ENCODE results near the gene CAMK1D. TPM values are rescaled to one million over a fixed set of nuclear protein-coding genes. Genes with fewer than 3 reads are reported as not detected.

The CAMK1D gene
- total RNA-seq, 1 experiment from 2014 or later = 6.3 TPM

DNA sequence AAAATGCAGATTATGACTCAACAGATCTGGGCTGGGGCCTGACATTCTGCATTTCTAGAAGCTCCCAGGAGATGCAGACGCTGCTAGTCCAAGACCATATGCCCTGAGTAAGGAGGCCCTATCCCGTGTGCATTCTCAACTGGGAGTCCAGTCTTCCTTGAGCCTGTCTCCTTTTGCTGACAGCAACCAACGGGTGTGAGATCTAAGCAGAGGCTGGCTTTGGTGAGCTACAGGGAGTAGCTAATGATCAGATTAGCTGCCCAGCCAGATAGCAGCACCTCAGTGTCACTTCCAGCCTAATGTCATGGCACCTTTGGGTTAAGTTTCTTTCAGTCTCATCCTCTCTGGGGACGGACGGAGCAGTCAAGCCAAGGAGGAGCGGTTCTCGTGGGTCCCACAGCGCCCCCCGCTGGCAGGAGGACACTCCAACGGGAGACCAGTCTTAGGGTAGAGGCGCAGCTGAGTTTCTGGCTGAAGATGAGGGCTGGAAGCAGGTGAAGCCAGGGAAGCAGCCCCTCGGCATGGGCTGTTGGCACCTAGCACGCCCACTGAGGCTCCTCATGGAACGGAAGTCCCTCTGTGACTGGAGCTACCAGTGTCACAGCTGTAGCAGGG, 498.1 kb downstream of the CAMK1D start:
- Histone ChIP-seq H3T11ph (ENCODE audit: low read length) (no peak overlapping the region), H3K27me3 (ENCODE audit: insufficient read depth, low read length) (no peaks in the 10 kb centered on the region), H2BK20ac (ENCODE audit: low read depth, low read length, poor library complexity, severe bottlenecking) (no peak overlapping the region), H2AFZ (ENCODE audit: low read length) (no peak overlapping the region), H3K27ac (ENCODE audit: insufficient read length, low read depth, low read length) (no peak overlapping the region), H3K56ac (ENCODE audit: insufficient read length, low read depth, low read length) (no peak overlapping the region), H2AK5ac (ENCODE audit: insufficient read length, low read length) (no peak overlapping the region), H2BK15ac (ENCODE audit: low read depth, low read length) (no peak overlapping the region), H3K14ac (ENCODE audit: insufficient read depth, low read length) (no peak overlapping the region), H3K23ac (ENCODE audit: insufficient read length, low read depth, low read length) (no peak overlapping the region), H3K79me2 (ENCODE audit: insufficient read depth, low read length) (no peaks in the 10 kb centered on the region), H3K4me2 (ENCODE audit: insufficient read depth, insufficient read length, low read length) (no peak overlapping the region), H2BK5ac (ENCODE audit: insufficient read length, low read length) (no peak overlapping the region), H3K4me1 (ENCODE audit: insufficient read depth, low read length) (no peaks in the 10 kb centered on the region; the same call in 1 of the 2 replicates), H3K9me3 (ENCODE audit: control insufficient read depth, low read depth, low read length) (no peaks in the 10 kb centered on the region), H2BK12ac (ENCODE audit: insufficient read length, low read depth, low read length) (no peak overlapping the region), H3K4ac (ENCODE audit: low read depth, low read length) (no peak overlapping the region), H3K9ac (ENCODE audit: extremely low read depth, insufficient read length, low read length) (no peak overlapping the region), H3K23me2 (ENCODE audit: insufficient read length, low read depth, low read length, poor library complexity, severe bottlenecking) (no peaks in the 10 kb centered on the region), H2BK120ac (ENCODE audit: low read depth, low read length, poor library complexity, severe bottlenecking) (no peak overlapping the region), H4K20me1 (ENCODE audit: control insufficient read depth, insufficient read depth, insufficient read length) (no peaks in the 10 kb centered on the region), H4K5ac (ENCODE audit: insufficient read length, low read depth, low read length) (no peak overlapping the region), H3K18ac (ENCODE audit: insufficient read length, low read depth, low read length) (no peak overlapping the region), H4K91ac (ENCODE audit: insufficient read length, low read depth, low read length) (no peak overlapping the region), H4K8ac (replicated peaks; ENCODE audit: insufficient read length, low read depth, low read length) (no peak overlapping the region), H3K79me1 (ENCODE audit: insufficient read depth, low read depth, low read length, poor library complexity, severe bottlenecking) (no peaks in the 10 kb centered on the region)
- DNase-seq = peak; percentile 88
- WGBS (ENCODE audit: extremely low coverage, insufficient read length, low lambda C conversion rate) = no CpG with 5 or more reads among the region's 14 CpGs
- H3K4me1 Mint-ChIP-seq = 0 out of 4 replicates have a peak, but pooled peaks cover 3 to 4% of the 10 kb centered on the region in 2 experiments
- H3K9me3 Mint-ChIP-seq = no peaks in the 10 kb centered on the region
- no peaks in the 10 kb centered on the region; a peak in 1 of 7 replicates for H3K36me3 Mint-ChIP-seq (ENCODE audit: insufficient read depth in 1 of 3, low read depth in 3 of 3)
- H3K27ac Mint-ChIP-seq = no peak overlapping the region; a peak in 1 of 7 replicates
- peak; percentile 87 for TF ChIP-seq CTCF (conservative IDR thresholded peaks at IDR 0.05)
- H3K27me3 Mint-ChIP-seq (ENCODE audit: low read depth) = no peaks in the 10 kb centered on the region; the same call in 1 of the 2 replicates
- H3K4me3 Mint-ChIP-seq = no peak overlapping the region

Measured in H9 (cell line).